Measurements from ENCODE around the gene IER2.
"Not testable (repeated sequence)": the region's sequence is repeated elsewhere in the genome, so short reads cannot be mapped to it uniquely, and the experiment has no call there.

The IER2 gene

GRCh38 chr19:13165162-13165997 is 15.2 kb downstream of the IER2 start:
- DNase-seq, result no peak

GRCh38 chr19:13166151-13166550 is 15.9 kb downstream of the IER2 start:
- not testable (repeated sequence) for DNase-seq

GRCh38 chr19:13169769-13170168 is 19.6 kb downstream of the IER2 start:
- no peak for DNase-seq

- DNase-seq, result no peak
These were observed 20.9 kb downstream of the IER2 start for GRCh38 chr19:13171146-13171545.

GRCh38 chr19:13172346-13173138 is 22.3 kb downstream of the IER2 start:
- DNase-seq, result peak; percentile 83

- DNase-seq, result no peak
These were observed 23.0 kb downstream of the IER2 start for GRCh38 chr19:13173139-13173737.

- no peak for DNase-seq
These were observed 26.1 kb downstream of the IER2 start for GRCh38 chr19:13176345-13176744.

GRCh38 chr19:13177584-13177983 is 27.4 kb downstream of the IER2 start:
- DNase-seq, result not testable (repeated sequence)

GRCh38 chr19:13178291-13178690 is 28.1 kb downstream of the IER2 start:
- DNase-seq, result not testable (repeated sequence)

GRCh38 chr19:13181747-13182388 is 31.7 kb downstream of the IER2 start:
- peak; percentile 55 for DNase-seq

GRCh38 chr19:13184926-13185325 is 34.7 kb downstream of the IER2 start:
- not testable (repeated sequence) for DNase-seq

GRCh38 chr19:13185763-13186657 is 35.8 kb downstream of the IER2 start:
- not testable (repeated sequence) for DNase-seq

- DNase-seq, result not testable (repeated sequence)
These were observed 36.5 kb downstream of the IER2 start for GRCh38 chr19:13186688-13187087.

GRCh38 chr19:13187419-13187818 is 37.2 kb downstream of the IER2 start:
- no peak for DNase-seq

- DNase-seq, result no peak
These were observed 39.4 kb downstream of the IER2 start for GRCh38 chr19:13189600-13189999.

- DNase-seq, result no peak
These were observed 40.8 kb downstream of the IER2 start for GRCh38 chr19:13190781-13191540.

GRCh38 chr19:13195678-13196077 is 45.5 kb downstream of the IER2 start:
- DNase-seq, result no peak

- DNase-seq, result no peak
These were observed 48.4 kb downstream of the IER2 start for GRCh38 chr19:13198634-13199033.

GRCh38 chr19:13202112-13202511 is 51.9 kb downstream of the IER2 start:
- not testable (repeated sequence) for DNase-seq

Data from hematopoietic multipotent progenitor cell treated with erythropoietin and hydrocortisone succinate and interleukin-3 and kit ligand, for 6 days (in vitro differentiated cells).